HepG2 (cell line): ENCODE measurements around the gene SLC6A9. TPM values are rescaled to one million over a fixed set of nuclear protein-coding genes. Genes with fewer than 3 reads are reported as not detected.

ENCODE experiments used
- ATAC-seq: fragments of 200-7000 bp; cut with Tn5 transposase; 3 replicates; pipeline ENCODE4 v1.9.1; 2020; ENCODE audit warnings: mild to moderate bottlenecking, moderate library complexity
- BruUV-seq: library from RNA; stranded (reverse); fragments of 400-500 nt; replicated peaks from 2 replicates; lab custom pipeline; 2021; lab: Mats Ljungman, UMichigan
- CTCF ChIA-PET: fragments of 300-600 bp; formaldehyde crosslinking; extraction: SDS; loops from one replicate; lab custom pipeline; 2021; ENCODE audit warnings: low total read pairs, inconsistent platforms, low intra/inter-chr PET ratio; lab: Yijun Ruan, JAX
- POLR2A ChIA-PET: fragments of 350-600 bp; sonication (Branson Sonifier 250); formaldehyde crosslinking; loops from one replicate; lab custom pipeline; 2020; ENCODE audit warnings: antibody characterized with exemption, inconsistent platforms; lab: Yijun Ruan, JAX
- DNase-seq: peaks from one replicate; pipeline ENCODE4 v3.0.0-alpha.2; 2015; ENCODE audit warnings: low spot score
- FAIRE-seq: peaks from 3 replicates; lab custom pipeline; 2011; peaks lifted over from hg19 to GRCh38; lab: Jason Lieb, UNC
- H2AFZ ChIP-seq: one replicate; pipeline ENCODE4 v1.6.1; 2011; ENCODE audit warnings: low read length, inconsistent platforms
- H3K27ac ChIP-seq: fragments of 300-600 bp; 3 replicates; pipeline ENCODE4 v1.8.0; 2011; ENCODE audit warnings: mixed run types, mild to moderate bottlenecking, mixed read lengths, low read length, inconsistent platforms; ENCODE audit not compliant: insufficient read depth; ENCODE audit errors: extremely low read length
- H3K27me3 ChIP-seq, 2 experiments: fragments of 200-600 bp in 1 of 2; 2 replicates in 1 of 2; 3 replicates in 1 of 2; pipeline versions ENCODE4 v1.6.0 to v1.8.0; 2011; ENCODE audit warnings: low read length in 2 of 2, mild to moderate bottlenecking in 2 of 2, moderate library complexity in 2 of 2, inconsistent platforms in 1 of 2; ENCODE audit not compliant: insufficient read depth in 2 of 2, control insufficient read depth in 1 of 2
- H3K36me3 ChIP-seq, 2 experiments: fragments of 200-600 bp in 1 of 2; replicated peaks in 1 of 2; 2 replicates in 1 of 2; 3 replicates in 1 of 2; pipeline versions ENCODE4 v1.5.1 to v1.8.0; 2011; ENCODE audit warnings: low read length in 2 of 2, inconsistent platforms in 1 of 2; ENCODE audit not compliant: insufficient read depth in 2 of 2, control insufficient read depth in 1 of 2
- H3K4me1 ChIP-seq: 2 replicates; pipeline ENCODE4 v1.5.1; 2012; ENCODE audit warnings: low read length, inconsistent platforms; ENCODE audit not compliant: insufficient read depth
- H3K4me2 ChIP-seq: 2 replicates; pipeline ENCODE4 v1.6.0; 2011; ENCODE audit warnings: low read depth, low read length, inconsistent platforms
- H3K4me3 ChIP-seq, 3 experiments: fragments of 200-600 bp in 1 of 3; sonication (generic), shearing (Covaris generic) in 1 of 3; replicated peaks in 1 of 3; 2 replicates each; pipeline ENCODE4 v1.5.1; 2011 to 2016; ENCODE audit warnings: low read length in 3 of 3, inconsistent platforms in 2 of 3, low read depth in 2 of 3, mild to moderate bottlenecking in 2 of 3, control low read depth in 1 of 3, mixed read lengths in 1 of 3; ENCODE audit not compliant: insufficient read depth in 1 of 3
- H3K79me2 ChIP-seq: one replicate; pipeline ENCODE4 v1.6.1; 2011; ENCODE audit warnings: low read length, inconsistent platforms; ENCODE audit not compliant: insufficient read depth
- H3K9ac ChIP-seq: 2 replicates; pipeline ENCODE4 v1.6.0; 2011; ENCODE audit warnings: mild to moderate bottlenecking, low read depth, low read length, inconsistent platforms; ENCODE audit not compliant: insufficient read depth
- H3K9me3 ChIP-seq: 2 replicates; pipeline ENCODE4 v1.5.1; 2012; ENCODE audit warnings: mild to moderate bottlenecking, low read length
- H4K20me1 ChIP-seq: 2 replicates; pipeline ENCODE4 v1.6.0; 2011; ENCODE audit warnings: inconsistent platforms, mild to moderate bottlenecking, low read length, moderate library complexity; ENCODE audit not compliant: insufficient read depth
- HDAC2 ChIP-seq: sonication (generic); formaldehyde crosslinking; IDR thresholded peaks from 2 replicates; pipeline ENCODE4 v1.4.0; 2020; ENCODE audit warnings: missing genetic modification reagents
- HINFP ChIP-seq: sonication (generic); formaldehyde crosslinking; IDR thresholded peaks from 2 replicates; pipeline ENCODE4 v1.4.0; 2020; ENCODE audit warnings: low read depth, mild to moderate bottlenecking, missing genetic modification reagents
- HNRNPLL ChIP-seq: fragments of 200-400 bp; formaldehyde crosslinking; IDR thresholded peaks from 2 replicates; pipeline ENCODE4 v1.6.1; 2017; ENCODE audit warnings: mild to moderate bottlenecking, low read depth, low read length; ENCODE audit not compliant: poor library complexity, severe bottlenecking
- NCOA2 ChIP-seq: sonication (generic); formaldehyde crosslinking; IDR thresholded peaks from 2 replicates; pipeline ENCODE4 v1.8.0; 2022; ENCODE audit warnings: inconsistent platforms
- PHF21A ChIP-seq: sonication (generic); formaldehyde crosslinking; IDR thresholded peaks from 2 replicates; pipeline ENCODE4 v1.5.0; 2020; ENCODE audit warnings: mild to moderate bottlenecking, missing genetic modification reagents
- PRDM4 ChIP-seq: sonication (generic); formaldehyde crosslinking; IDR thresholded peaks from 2 replicates; pipeline ENCODE4 v1.9.0; 2021; ENCODE audit warnings: missing genetic modification reagents, borderline replicate concordance
- RORA ChIP-seq: sonication (generic); formaldehyde crosslinking; IDR thresholded peaks from 2 replicates; pipeline ENCODE4 v1.5.0; 2020; ENCODE audit warnings: mild to moderate bottlenecking, missing genetic modification reagents, moderate library complexity
- SOX5 ChIP-seq: IDR thresholded peaks from 2 replicates; pipeline ENCODE4 v1.6.1; 2016; ENCODE audit warnings: borderline replicate concordance
- ZMYM2 ChIP-seq: sonication (generic); formaldehyde crosslinking; IDR thresholded peaks from 2 replicates; pipeline ENCODE4 v1.8.0; 2022; ENCODE audit warnings: mild to moderate bottlenecking, missing genetic modification reagents
- ZNF672 ChIP-seq: sonication (generic); formaldehyde crosslinking; IDR thresholded peaks from 2 replicates; pipeline ENCODE4 v1.8.1; 2022; ENCODE audit warnings: missing genetic modification reagents
- WGBS: methylation state at CpG from one replicate; pipeline ENCODE4 v1.1.6; 2017; ENCODE audit warnings: low lambda C conversion rate; 5-methylcytosine and 5-hydroxymethylcytosine counted together
- in situ Hi-C: cut with HindIII; loops from 2 replicates; pipeline ENCODE4 v1.10.0; 2017; ENCODE audit warnings: low pct_unique_long_range_greater_than_20kb; ENCODE audit not compliant: extremely low pct_ligation_motif_present
- intact Hi-C: fragments of 100-400 bp; cut with micrococcal nuclease; formaldehyde crosslinking; loops from one replicate; pipeline ENCODE4 v1.10.0; 2022; ENCODE audit not compliant: unreplicated experiment
- polyA plus RNA-seq, 8 experiments: library from polyadenylated mRNA; depleted of rRNA in 3 of 8; stranded (reverse) in 7 of 8; unstranded in 1 of 8; fragments of >200 nt; fragmentation: Illumina TruSeq in 4 of 8; extraction: Trizol in 4 of 8; gene quantifications; 2 replicates each; pipeline versions ENCODE4 v1.2.1 to v1.2.3, GENCODE V29; 2011 to 2016; ENCODE audit warnings: low read depth in 4 of 8, missing spikeins in 1 of 8, mixed read lengths in 1 of 8; ENCODE audit not compliant: insufficient read depth in 1 of 8
- total RNA-seq, 5 experiments: library from RNA; depleted of rRNA; stranded (reverse); fragments of >200 nt; fragmentation: Illumina TruSeq; extraction: Trizol; gene quantifications; 2 replicates each; pipeline ENCODE4 v1.2.3, GENCODE V29; 2016; ENCODE audit warnings: low read depth in 1 of 5

SLC6A9 gene
- total and polyA plus RNA-seq, 2 of the 13 experiments (the other 11 are each of a cell fraction or from before 2014, with no cell fraction given) = 8.5 to 9.9 TPM

- in situ Hi-C loops (no loop called here), intact Hi-C loops (no loop called here)
- Histone ChIP-seq H3K9me3 (no peaks in the 10 kb centered on the region), H2AFZ (no peak overlapping the region), H3K4me3 (no peak overlapping the region), H3K4me1 (peaks cover 30% of the 10 kb centered on the region), H3K9ac (no peak overlapping the region), H3K27me3 (0 out of 5 replicates have a peak, but pooled peaks cover 0 to 2% of the 10 kb centered on the region in 2 experiments), H3K79me2 (no peaks in the 10 kb centered on the region), H3K36me3 (no peaks in the 10 kb centered on the region), H3K27ac (no peak overlapping the region)
- DNase-seq = no peak
- POLR2A ChIA-PET = interaction anchor here (1.1 kb wide), 1 partner anchor 90 kb away, joined by 3 read pairs; no protein-coding TSS in a partner anchor
- CTCF ChIA-PET = no interaction called here
- WGBS = 31% methylated on average over 6 of the region's 6 CpGs
- no peak for TF ChIP-seq HINFP (CRISPR knock-in tag)
- no peak for TF ChIP-seq RORA (CRISPR knock-in tag)
- no peak for TF ChIP-seq SOX5
- no peak for TF ChIP-seq NCOA2 (CRISPR knock-in tag)
- TF ChIP-seq PRDM4 (CRISPR knock-in tag) = no peak
- TF ChIP-seq HNRNPLL = no peak
- no peak for TF ChIP-seq ZNF672 (CRISPR knock-in tag)
- no peak for TF ChIP-seq ZMYM2 (CRISPR knock-in tag)
- no peak for TF ChIP-seq PHF21A
- no peak for TF ChIP-seq HDAC2
- TF ChIP-seq, all 625 proteins: peak for 0
- no TSS peak for BruUV-seq
- no peak for FAIRE-seq
- peak; percentile 64 for ATAC-seq
- peak overlapping the region; percentile 43; the same call in 1 of the 2 replicates for H3K4me2 ChIP-seq
- H4K20me1 ChIP-seq = no peaks in the 10 kb centered on the region
These were observed 36.3 kb upstream of the SLC6A9 start for GRCh38 chr1:44067266-44068250.
